IPS-15b (cell line): Measurements from ENCODE around the gene FOCAD.

Experiments used
- H3K27me3 ChIP-seq: one replicate; pipeline ENCODE4 v1.6.1; 2013; ENCODE audit warnings: low read length; ENCODE audit not compliant: control insufficient read depth, insufficient read depth
- H3K36me3 ChIP-seq: one replicate; pipeline ENCODE4 v1.6.1; 2013; ENCODE audit warnings: low read length; ENCODE audit not compliant: control insufficient read depth, insufficient read depth
- H3K4me1 ChIP-seq: one replicate; pipeline ENCODE4 v1.6.1; 2013; ENCODE audit warnings: mild to moderate bottlenecking, low read length; ENCODE audit not compliant: control insufficient read depth, insufficient read depth
- H3K4me3 ChIP-seq: one replicate; pipeline ENCODE4 v1.5.1; 2013; ENCODE audit warnings: low read depth, low read length
- H3K9ac ChIP-seq: one replicate; pipeline ENCODE4 v1.6.1; 2013; ENCODE audit warnings: low read depth, mild to moderate bottlenecking, low read length
- H3K9me3 ChIP-seq: one replicate; pipeline ENCODE4 v1.6.1; 2013; ENCODE audit warnings: mild to moderate bottlenecking, low read length; ENCODE audit not compliant: control insufficient read depth, insufficient read depth

Gene FOCAD

GRCh38 chr9:20865347-20865746 lies 181.3 kb downstream of the FOCAD start:
- Histone ChIP-seq H3K9ac (no peak overlapping the region), H3K9me3 (no peaks in the 10 kb centered on the region), H3K27me3 (no peaks in the 10 kb centered on the region), H3K4me3 (no peak overlapping the region), H3K36me3 (no peaks in the 10 kb centered on the region), H3K4me1 (no peaks in the 10 kb centered on the region)

- no peak overlapping the region for H3K9ac ChIP-seq
- no peaks in the 10 kb centered on the region for H3K9me3 ChIP-seq
- H3K4me1 ChIP-seq, result peaks cover 8% of the 10 kb centered on the region
- no peaks in the 10 kb centered on the region for H3K36me3 ChIP-seq
- no peak overlapping the region for H3K4me3 ChIP-seq
- no peaks in the 10 kb centered on the region for H3K27me3 ChIP-seq
These were observed 186.1 kb downstream of the FOCAD start for GRCh38 chr9:20870115-20870514.

- H3K9me3 ChIP-seq, result no peaks in the 10 kb centered on the region
- H3K36me3 ChIP-seq, result no peaks in the 10 kb centered on the region
- no peak overlapping the region for H3K4me3 ChIP-seq
- peaks cover 8% of the 10 kb centered on the region for H3K4me1 ChIP-seq
- H3K27me3 ChIP-seq, result no peaks in the 10 kb centered on the region
- H3K9ac ChIP-seq, result no peak overlapping the region
These were observed 188.4 kb downstream of the FOCAD start for GRCh38 chr9:20872340-20872977.

- Histone ChIP-seq H3K9ac (no peak overlapping the region), H3K9me3 (no peaks in the 10 kb centered on the region), H3K4me1 (peaks cover 8% of the 10 kb centered on the region), H3K27me3 (no peaks in the 10 kb centered on the region), H3K4me3 (no peak overlapping the region), H3K36me3 (no peaks in the 10 kb centered on the region)
These were observed 189.3 kb downstream of the FOCAD start for GRCh38 chr9:20873240-20873865.

GRCh38 chr9:20880271-20880670 lies 196.2 kb downstream of the FOCAD start:
- Histone ChIP-seq H3K27me3 (no peaks in the 10 kb centered on the region), H3K36me3 (no peaks in the 10 kb centered on the region), H3K9me3 (no peaks in the 10 kb centered on the region), H3K4me3 (no peak overlapping the region), H3K4me1 (no peaks in the 10 kb centered on the region), H3K9ac (no peak overlapping the region)

- H3K9me3 ChIP-seq, result no peaks in the 10 kb centered on the region
- H3K27me3 ChIP-seq, result no peaks in the 10 kb centered on the region
- no peak overlapping the region for H3K4me3 ChIP-seq
- no peaks in the 10 kb centered on the region for H3K36me3 ChIP-seq
- H3K4me1 ChIP-seq, result no peaks in the 10 kb centered on the region
- H3K9ac ChIP-seq, result no peak overlapping the region
These were observed 196.6 kb downstream of the FOCAD start for GRCh38 chr9:20880675-20881074.

- no peaks in the 10 kb centered on the region for H3K4me1 ChIP-seq
- no peaks in the 10 kb centered on the region for H3K27me3 ChIP-seq
These were observed 201.0 kb downstream of the FOCAD start for GRCh38 chr9:20884985-20885593.

GRCh38 chr9:20898885-20899554 lies 215.0 kb downstream of the FOCAD start:
- Histone ChIP-seq H3K4me1 (no peaks in the 10 kb centered on the region), H3K36me3 (no peaks in the 10 kb centered on the region), H3K4me3 (no peak overlapping the region), H3K9me3 (no peaks in the 10 kb centered on the region), H3K9ac (no peak overlapping the region), H3K27me3 (no peaks in the 10 kb centered on the region)

More at GRCh38 chr9:20884985-20885593, 201.0 kb downstream of the FOCAD start:
- Histone ChIP-seq H3K36me3 (no peaks in the 10 kb centered on the region), H3K4me3 (no peak overlapping the region), H3K9ac (no peak overlapping the region), H3K9me3 (no peaks in the 10 kb centered on the region)

GRCh38 chr9:20903212-20903611 lies 219.2 kb downstream of the FOCAD start:
- Histone ChIP-seq H3K4me1 (no peaks in the 10 kb centered on the region), H3K27me3 (no peaks in the 10 kb centered on the region), H3K4me3 (no peak overlapping the region), H3K36me3 (no peaks in the 10 kb centered on the region), H3K9ac (no peak overlapping the region), H3K9me3 (no peaks in the 10 kb centered on the region)

GRCh38 chr9:20904995-20905394 lies 220.9 kb downstream of the FOCAD start:
- no peaks in the 10 kb centered on the region for H3K36me3 ChIP-seq
- no peak overlapping the region for H3K9ac ChIP-seq
- H3K4me1 ChIP-seq, result no peaks in the 10 kb centered on the region
- H3K4me3 ChIP-seq, result no peak overlapping the region
- H3K27me3 ChIP-seq, result no peaks in the 10 kb centered on the region
- no peaks in the 10 kb centered on the region for H3K9me3 ChIP-seq

GRCh38 chr9:20906326-20906725 lies 222.3 kb downstream of the FOCAD start:
- H3K27me3 ChIP-seq, result no peaks in the 10 kb centered on the region
- H3K4me1 ChIP-seq, result no peaks in the 10 kb centered on the region
- no peaks in the 10 kb centered on the region for H3K9me3 ChIP-seq
- no peak overlapping the region for H3K4me3 ChIP-seq
- no peak overlapping the region for H3K9ac ChIP-seq
- H3K36me3 ChIP-seq, result no peaks in the 10 kb centered on the region

GRCh38 chr9:20908461-20908860 lies 224.4 kb downstream of the FOCAD start:
- H3K36me3 ChIP-seq, result no peaks in the 10 kb centered on the region
- no peak overlapping the region for H3K4me3 ChIP-seq
- H3K9me3 ChIP-seq, result no peaks in the 10 kb centered on the region
- no peaks in the 10 kb centered on the region for H3K27me3 ChIP-seq
- H3K4me1 ChIP-seq, result no peaks in the 10 kb centered on the region
- H3K9ac ChIP-seq, result no peak overlapping the region
